HEK293 (cell line): ENCODE results near the gene PAX4.

Source experiments
- ZNF184 ChIP-seq: fragments of 450-650 bp; IDR thresholded peaks from 2 replicates; pipeline ENCODE4 v1.5.1; 2018; ENCODE audit warnings: missing biosample characterization, mild to moderate bottlenecking, missing genetic modification characterization
- ZNF311 ChIP-seq: fragments of 450-650 bp; formaldehyde crosslinking; IDR thresholded peaks from 2 replicates; pipeline ENCODE4 v1.5.1; 2017; ENCODE audit warnings: missing biosample characterization, missing genetic modification characterization, borderline replicate concordance
- TF ChIP-seq, protein P1 (sequence below): fragments of 450-650 bp; formaldehyde crosslinking; conservative IDR thresholded peaks from 2 replicates; pipeline ENCODE4 v1.5.1; 2016; ENCODE audit warnings: low read depth, missing biosample characterization, missing genetic modification characterization

The PAX4 gene

DNA sequence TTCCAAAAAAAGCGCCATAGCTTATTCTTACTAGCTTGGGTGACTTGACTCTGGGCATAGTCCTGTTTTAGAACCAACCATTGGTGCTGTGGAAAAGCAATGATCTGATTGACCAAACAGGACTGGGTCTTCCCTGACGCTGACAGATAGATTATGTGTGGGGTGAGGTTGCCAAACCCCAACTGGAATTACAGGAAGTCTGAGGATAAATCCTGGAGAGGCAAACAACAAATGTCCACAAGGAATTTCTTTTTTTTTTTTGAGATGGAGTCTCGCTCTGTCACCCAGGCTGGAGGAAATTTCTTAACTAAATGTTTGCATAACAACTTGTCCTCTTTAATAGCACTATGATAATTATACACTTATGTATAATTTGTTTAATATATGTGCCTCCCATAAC, 51.7 kb downstream of the PAX4 start (continued):
- TF ChIP-seq, protein P1, sequence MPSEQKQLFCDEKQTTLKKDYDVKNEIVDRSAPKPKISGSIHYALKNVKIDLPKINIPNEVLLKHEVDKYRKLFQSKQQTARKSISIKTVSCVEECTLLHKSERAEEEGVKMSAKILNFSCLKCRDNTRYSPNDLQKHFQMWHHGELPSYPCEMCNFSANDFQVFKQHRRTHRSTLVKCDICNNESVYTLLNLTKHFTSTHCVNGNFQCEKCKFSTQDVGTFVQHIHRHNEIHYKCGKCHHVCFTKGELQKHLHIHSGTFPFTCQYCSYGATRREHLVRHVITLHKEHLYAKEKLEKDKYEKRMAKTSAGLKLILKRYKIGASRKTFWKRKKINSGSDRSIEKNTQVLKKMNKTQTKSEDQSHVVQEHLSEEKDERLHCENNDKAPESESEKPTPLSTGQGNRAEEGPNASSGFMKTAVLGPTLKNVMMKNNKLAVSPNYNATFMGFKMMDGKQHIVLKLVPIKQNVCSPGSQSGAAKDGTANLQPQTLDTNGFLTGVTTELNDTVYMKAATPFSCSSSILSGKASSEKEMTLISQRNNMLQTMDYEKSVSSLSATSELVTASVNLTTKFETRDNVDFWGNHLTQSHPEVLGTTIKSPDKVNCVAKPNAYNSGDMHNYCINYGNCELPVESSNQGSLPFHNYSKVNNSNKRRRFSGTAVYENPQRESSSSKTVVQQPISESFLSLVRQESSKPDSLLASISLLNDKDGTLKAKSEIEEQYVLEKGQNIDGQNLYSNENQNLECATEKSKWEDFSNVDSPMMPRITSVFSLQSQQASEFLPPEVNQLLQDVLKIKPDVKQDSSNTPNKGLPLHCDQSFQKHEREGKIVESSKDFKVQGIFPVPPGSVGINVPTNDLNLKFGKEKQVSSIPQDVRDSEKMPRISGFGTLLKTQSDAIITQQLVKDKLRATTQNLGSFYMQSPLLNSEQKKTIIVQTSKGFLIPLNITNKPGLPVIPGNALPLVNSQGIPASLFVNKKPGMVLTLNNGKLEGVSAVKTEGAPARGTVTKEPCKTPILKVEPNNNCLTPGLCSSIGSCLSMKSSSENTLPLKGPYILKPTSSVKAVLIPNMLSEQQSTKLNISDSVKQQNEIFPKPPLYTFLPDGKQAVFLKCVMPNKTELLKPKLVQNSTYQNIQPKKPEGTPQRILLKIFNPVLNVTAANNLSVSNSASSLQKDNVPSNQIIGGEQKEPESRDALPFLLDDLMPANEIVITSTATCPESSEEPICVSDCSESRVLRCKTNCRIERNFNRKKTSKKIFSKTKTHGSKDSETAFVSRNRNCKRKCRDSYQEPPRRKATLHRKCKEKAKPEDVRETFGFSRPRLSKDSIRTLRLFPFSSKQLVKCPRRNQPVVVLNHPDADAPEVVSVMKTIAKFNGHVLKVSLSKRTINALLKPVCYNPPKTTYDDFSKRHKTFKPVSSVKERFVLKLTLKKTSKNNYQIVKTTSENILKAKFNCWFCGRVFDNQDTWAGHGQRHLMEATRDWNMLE (tag by site-specific recombination) = no peak
- TF ChIP-seq ZNF311 (tag by site-specific recombination) (no peak), ZNF184 (no peak)
